NCI-H446 treated with DMSO at 0.1 percent for 48 hours (cell line): ENCODE measurements around the gene KRTAP5-2.
"Not testable (repeated sequence)": the region's sequence is repeated elsewhere in the genome, so short reads cannot be mapped to it uniquely, and the experiment has no call there.

Source experiments
- DNase-seq: peaks from one replicate; lab custom pipeline; 2025; lab: John Stamatoyannopoulos, UW

The KRTAP5-2 gene, protein sequence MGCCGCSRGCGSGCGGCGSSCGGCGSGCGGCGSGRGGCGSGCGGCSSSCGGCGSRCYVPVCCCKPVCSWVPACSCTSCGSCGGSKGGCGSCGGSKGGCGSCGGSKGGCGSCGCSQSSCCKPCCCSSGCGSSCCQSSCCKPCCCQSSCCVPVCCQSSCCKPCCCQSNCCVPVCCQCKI

DNA sequence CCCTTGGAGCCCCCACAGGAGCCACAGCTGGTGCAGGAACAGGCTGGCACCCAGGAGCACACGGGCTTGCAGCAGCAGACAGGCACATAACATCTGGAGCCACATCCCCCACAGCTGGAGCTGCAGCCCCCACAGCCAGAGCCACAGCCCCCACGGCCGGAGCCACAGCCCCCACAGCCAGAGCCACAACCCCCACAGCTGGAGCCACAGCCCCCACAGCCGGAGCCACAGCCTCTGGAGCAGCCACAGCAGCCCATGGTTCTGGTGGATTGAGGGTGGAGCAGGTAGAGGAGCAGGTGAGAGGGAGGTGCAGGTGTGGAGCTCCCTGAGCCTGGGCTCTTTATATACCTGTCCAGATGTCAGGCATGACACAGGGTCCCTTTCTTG is at the start of gene KRTAP5-2:
TSS of gene KRTAP5-2 (minus strand) at position 301 of the 387 bp plus-strand sequence. CDS start at position 257, 44 bp downstream.
- DNase-seq, result no peak

DNA sequence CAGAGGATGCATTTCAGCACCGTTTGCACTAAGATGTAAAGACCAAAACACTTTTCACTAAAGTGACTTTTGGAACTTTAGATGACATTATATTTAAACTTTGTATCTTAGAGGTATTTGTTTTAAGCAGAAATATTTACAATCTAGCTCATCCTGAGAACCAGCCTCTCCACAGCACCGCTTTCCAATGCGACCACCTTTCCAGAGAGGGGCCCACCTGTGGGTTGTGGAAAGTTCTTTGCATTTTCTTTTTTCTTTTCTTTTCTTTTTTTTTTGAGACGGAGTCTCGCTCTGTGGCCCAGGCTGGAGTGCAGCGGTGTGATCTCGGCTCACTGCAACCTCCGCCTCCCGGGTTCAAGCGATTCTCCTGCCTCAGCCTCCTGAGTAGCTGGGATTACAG is 48.4 kb upstream of the KRTAP5-2 start:
- DNase-seq, result not testable (repeated sequence)

DNA sequence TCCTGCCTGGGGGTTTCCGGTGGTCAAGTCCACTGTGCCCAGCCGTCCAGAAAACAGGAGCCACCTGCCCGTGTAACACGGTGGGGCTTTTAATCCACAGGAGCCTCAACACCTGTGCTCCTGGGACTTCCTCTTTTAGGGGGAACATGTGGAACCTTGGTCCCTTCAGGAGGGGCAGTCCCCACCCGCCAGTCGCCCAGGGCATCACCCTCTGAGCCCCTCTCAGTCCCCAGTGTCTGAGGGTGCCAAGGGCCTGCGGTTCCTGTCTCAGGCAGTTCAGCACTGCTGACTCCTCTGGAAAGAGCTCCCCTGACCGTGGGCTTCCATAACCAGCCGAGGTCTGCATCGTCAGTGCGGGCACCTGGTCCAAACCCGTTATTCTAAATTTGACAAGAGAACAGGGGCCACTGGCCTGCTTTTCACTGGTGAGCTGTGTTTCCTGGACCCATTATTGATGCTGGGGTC is 47.3 kb upstream of the KRTAP5-2 start:
- DNase-seq, result no peak

DNA sequence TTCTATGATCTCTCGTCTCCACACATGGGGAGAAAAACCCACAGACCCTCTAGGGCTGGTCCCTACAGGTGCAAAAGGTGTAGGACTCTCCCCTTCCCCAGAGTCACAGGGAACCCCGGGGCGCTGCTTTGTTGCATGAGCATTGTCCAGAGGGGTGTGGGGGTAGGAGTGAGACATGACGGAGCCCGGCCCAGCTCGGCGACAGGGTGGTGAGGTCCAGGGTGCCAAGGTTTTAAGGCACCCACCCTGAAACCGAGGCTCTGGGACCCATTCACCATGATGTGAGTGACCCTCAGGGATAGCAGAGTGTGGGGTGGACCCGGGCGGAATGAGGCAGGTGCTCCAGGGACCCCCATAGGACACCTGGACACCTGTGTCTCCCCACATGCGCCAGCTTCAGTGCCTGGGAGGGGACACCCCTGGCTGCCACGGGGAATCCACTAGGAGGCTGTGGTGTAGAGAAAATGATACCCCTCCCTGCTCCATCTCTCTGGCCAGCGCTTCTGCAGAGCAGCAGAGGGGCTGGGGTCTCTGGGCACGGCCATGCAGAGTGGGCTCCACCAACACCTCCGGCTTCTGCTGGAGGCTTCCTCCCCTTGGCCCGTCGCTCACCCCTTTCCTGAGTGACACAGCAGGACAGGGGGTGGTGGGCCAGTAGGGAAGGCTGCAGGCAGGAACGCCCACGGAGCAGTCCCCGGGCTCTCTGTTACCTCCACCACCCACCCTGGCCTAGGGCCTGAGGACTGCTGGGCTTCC is 46.7 kb upstream of the KRTAP5-2 start:
- no peak for DNase-seq

DNA sequence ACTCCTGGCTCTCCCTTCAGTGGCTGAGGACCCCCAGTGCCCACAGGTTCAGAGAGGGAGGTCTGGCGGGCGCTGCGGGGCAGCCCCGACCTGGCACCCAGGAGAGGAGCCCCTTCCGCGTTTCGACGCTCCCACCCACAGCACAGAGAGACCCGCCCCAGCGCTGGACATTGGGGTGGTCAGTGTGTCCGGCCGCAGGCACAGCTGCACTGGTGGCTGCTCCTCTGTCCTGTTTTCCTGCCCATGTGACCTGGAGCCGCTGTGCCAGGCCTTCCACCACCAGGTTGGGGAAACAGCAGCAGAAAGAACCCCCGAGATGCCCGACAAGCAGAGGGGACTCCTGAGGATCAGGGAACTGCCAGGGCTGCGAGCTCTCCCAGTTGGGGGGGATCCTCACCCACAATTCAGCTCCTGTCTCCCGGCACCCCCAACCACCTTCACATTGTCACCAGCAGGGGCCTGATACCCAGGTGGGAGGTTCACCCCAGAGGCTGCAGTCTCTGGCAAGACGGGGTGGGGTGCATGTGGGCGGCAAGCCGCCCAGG is 45.1 kb upstream of the KRTAP5-2 start:
- DNase-seq, result no peak

DNA sequence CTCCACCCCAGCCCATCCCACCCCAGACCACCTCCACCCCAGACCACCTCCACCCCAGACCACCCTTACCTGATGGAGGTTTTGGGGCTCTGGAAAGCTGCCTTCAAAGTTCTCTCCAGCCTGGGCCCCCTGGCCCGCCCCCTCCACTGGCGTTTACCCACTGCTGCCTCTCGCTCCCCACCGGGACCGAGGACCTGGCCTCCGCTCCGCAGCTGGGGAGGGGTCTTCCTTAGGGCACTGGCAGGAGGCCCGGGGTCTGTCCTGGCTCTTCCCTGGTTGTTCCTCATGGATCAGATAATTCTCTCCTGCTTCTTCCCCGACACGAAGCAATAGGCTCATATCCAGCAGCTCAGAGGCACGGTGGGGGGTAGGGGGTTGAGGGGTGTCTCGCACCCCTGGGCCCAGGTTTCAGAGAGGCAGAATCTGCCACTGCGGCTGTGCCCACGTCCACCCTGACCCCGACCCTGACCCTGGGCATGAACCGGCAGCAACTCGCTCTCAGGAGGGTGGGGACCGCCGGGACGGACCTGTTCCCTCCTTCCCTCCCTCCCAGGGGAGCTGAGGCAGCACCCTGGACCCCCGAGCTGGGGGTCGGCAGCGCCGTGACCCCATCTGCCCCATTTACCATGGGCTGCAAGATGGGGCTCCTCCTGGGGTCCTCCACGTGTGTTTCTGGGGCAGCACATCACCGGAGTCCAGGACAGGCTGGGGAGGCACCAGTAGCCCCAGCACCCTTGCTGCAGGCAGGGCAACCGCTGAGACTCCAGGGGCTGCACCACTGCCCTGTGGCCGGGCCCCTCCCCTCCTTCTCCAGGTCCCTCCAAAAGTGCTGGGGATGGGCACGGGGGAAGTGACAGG is 44.4 kb upstream of the KRTAP5-2 start:
- no peak for DNase-seq

DNA sequence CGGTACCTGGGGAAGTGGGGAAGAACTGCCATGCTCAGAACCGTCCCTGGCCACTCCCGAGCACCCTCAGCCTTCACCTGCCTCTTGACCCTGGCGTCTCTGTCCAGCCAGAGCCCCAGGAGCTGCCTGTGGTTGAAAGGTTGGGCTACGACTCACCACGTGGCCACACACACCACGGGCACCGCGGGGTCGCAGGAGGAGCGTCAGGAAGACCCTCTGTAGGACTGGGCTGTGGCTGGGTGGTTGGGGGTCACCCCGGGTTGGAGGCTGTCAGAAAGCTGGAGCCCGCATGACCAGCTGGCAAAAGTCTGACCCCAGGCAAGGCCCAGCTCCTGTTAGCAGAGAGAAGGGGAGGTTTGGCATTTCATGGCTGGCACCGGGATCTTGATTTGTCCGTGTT is 43.0 kb upstream of the KRTAP5-2 start:
- no peak for DNase-seq

DNA sequence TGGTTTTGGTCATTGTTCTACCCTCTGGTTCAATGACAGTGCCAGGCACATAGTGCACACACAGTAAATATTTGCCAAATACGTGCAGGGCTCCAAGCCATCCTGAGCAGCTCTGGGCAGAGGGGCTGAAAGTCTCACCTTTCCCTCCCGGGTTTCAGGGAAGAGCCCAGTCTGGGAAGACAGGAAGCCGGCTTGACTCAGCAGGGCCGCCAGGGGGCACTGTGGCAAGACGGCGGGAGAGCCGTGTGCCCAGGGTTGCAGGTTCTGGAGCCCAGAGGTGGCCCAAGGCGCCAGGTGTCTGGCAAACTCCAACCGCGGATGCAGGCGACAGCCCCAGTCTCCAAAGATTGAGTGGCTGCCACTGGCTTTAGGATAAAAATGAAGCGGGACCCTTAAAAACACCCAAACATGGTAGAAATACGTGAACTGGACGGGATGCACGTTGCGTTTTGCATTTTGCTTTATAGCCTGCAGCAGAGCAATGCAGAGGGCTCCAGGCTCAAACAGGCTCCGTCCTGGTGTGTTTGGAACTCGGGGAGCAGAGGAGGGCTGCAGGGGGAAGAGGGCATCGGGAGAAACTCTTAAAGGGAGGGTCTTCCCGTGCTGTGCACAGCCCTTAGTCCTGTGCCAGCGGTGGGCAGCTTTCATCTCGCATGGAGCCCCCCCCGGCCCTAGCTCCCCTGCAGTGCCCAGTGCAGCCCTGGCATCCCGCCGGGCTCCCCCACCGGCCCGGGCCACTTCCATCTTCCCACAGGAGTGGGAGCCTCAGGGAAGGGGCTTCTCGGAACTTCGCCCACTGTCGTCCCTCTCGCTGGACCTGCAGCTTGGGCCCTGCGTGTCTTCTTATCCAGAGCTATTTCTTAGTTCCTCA is 42.2 kb upstream of the KRTAP5-2 start:
- DNase-seq, result no peak

DNA sequence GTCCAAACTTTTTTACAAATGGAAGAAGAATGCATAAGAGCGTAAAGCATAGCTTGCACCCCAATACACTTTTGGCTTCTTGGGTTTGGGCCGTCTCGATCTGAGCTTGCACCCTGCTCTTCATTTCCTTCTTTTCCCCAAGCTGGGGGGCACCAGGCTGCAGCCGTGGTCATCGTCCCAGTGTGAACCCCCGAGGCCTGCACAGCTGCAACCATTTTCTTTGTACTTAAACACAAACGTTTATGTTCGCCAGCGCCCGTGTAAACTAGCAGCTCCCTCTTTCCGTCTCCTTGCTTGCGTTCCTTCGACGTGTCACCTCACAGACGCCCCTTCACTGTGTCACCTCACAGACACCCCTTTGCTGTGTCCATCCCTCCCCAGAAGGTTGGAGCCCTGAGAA is 41.6 kb upstream of the KRTAP5-2 start:
- DNase-seq, result no peak

DNA sequence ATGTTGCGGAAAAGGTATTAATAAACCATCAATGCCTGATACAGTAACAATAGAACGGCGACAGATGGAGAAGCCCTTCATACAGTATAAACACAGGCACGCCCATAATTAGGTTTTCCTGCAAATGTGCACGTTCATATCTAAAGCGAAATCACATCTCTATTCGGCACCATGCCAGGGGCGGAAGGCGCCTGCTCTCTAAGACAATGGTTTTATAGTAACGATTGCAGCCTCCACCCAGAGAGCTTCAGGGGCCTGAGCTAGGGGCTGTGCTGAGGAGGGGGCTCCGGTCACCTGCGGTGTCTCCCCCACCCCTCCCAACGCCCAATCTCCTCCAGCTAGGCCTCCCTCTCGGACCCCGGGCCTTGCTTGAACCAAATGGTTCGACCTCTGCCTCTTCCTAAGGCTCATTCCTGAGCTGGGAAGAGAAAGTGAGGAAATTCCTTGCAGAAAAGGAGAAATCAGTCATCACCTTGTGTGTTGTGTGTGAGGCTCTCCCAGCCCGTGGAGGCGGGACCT is 41.1 kb upstream of the KRTAP5-2 start:
- no peak for DNase-seq

DNA sequence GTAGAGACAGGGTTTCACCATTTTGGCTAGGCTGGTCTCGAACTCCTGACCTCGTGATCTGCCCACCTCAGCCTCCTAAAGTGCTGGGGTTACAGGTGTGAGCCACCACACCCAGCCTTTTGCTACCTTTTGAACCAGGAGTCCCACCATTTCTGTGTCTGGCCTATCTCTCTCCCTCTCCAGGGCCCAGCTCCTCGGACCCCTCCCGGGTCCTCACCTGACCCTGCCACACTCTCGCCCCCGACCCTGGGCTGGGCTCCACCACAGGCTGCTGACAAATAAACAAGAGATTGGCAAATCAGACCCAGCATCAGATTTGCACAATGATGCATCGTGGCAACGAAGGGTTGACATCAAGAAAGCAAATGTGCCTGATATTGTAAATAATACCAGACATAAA is 40.2 kb upstream of the KRTAP5-2 start:
- DNase-seq, result no peak

DNA sequence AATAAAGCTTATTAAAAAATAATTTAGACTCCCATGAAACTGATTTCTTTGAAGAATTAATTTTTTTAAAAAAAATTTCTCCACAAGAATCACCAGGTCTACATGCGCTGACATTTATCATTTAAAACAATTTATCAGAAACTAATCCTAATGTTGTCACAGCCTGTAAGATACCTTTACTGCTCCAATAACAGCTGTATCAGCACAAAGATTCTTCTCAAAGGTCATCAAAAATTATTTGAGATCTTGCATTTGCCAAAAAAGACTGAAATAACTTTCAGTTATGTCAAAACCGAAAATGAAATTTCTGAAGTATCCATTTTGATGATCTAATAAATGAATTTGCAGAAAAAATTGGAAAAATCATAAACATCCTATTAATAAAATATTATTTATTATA is 39.5 kb upstream of the KRTAP5-2 start:
- DNase-seq, result no peak

DNA sequence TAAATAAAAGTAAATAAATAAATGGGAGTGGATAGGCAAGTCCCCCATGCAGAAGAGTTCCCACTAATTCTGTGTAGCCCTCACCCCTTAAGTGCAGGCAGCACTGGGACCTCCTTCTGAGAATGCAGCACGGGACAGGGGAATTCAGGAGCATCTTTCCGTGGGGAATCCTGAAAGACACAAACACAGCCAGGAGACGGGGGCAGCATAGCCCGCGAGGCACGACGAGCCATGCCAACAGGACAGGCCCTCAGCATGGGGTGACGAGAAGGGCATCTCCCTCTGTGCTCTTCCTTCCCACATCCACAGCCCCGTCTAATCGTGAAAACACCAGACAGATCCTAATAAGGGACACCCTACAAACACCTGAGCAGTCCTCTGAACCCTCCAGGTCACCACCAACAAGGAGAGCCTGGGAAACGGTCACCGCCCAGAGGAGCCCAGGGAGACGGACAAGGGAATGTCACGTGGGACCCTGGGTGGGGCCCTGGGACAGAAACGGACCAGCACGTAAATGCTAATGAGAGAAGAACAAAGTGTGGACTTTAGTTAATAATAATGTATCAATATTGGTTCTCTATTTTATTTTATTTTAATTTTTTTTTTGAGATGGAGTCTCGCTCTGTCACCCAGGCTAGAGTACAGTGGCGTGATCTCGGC is 38.3 kb upstream of the KRTAP5-2 start:
- DNase-seq, result no peak

DNA sequence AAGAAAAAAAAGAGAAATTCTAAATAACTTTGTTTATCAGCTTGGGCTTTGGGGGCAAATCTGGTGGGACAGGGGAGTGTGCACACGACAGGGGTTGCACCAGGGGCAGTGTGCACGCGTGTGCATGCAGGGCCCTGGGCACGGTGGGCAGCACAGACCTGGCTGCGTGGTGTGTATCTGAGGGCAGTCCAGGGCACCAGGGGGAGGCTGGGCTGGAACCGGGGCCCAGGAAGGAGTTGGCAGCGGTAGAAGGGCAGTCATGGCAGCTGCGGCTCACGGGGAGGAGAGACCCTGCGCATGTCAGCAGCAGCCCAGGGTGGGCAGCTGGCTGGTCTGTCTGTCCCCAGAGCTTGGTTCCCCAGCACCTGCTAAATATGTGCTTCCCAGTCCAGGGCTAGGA is 35.8 kb upstream of the KRTAP5-2 start:
- DNase-seq, result no peak

DNA sequence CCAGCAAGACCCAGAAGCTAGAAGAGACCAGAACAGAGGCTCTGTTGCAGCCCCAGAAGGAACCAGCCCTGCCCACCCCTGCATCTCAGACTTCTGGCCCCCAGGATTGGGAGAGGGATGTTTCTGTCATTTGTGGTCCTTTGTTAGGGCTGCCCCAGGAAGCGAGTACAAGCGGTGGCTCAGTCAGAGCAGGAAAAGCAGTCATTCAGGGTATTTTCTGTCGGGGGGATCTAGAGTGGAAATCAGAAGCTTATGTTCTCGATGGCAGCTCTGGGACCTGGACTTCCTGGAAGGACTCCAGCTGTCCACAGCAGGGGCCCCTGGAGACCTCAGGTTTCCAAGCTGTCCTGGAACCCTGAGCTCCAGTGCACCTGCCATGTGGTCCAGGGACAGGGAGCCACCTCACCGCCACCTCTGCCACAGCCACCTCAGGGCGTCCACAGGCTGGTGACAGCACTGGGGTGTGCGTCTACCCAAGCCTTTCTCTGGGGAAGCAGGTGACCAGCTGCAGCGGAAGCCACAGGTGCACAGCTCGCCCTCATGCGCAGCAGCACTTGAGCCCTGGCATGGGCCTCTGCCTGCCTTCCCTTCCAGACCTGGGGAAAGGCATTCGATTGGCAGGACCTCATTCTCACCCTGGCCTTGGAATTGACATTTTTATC is 34.1 kb upstream of the KRTAP5-2 start:
- DNase-seq, result no peak

DNA sequence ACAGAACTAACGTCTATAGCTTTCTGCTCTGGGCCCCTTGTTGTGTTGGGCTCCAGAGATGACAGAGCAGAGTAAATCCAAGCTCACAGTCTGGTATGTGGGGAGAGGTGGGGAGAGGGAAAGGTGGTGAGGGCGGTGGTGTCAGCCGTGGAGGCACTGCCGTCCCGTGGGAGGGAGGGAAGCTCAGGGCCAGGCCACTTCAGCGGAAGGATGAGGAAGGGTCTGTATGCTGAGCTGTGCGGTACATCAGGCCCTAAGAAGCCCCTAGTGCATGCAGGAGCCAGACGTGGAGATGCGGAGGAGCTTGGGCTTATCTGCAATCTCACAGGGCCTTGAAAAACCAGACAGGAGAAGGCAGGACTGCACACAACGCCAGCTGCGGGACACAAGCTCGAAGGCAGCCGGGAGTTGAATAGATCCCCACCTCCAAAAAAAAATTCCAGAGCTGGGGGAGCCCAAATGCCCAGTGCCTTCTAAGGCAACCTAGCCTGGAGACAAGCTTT is 33.0 kb upstream of the KRTAP5-2 start:
- no peak for DNase-seq

DNA sequence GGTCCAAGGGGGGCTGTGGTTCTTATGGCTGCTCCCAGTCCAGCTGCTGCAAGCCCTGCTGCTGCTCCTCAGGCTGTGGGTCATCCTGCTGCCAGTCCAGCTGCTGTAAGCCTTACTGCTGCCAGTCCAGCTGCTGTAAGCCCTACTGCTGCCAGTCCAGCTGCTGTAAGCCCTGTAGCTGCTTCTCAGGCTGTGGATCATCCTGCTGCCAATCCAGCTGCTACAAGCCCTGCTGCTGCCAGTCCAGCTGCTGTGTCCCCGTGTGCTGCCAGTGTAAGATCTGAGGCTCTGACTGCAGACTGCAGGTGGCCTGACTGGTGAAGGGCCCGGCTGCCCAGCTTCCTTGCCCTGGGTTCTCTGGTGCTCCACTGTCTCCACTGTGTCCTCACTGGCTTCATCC is 32.2 kb upstream of the KRTAP5-2 start:
- no peak for DNase-seq

DNA sequence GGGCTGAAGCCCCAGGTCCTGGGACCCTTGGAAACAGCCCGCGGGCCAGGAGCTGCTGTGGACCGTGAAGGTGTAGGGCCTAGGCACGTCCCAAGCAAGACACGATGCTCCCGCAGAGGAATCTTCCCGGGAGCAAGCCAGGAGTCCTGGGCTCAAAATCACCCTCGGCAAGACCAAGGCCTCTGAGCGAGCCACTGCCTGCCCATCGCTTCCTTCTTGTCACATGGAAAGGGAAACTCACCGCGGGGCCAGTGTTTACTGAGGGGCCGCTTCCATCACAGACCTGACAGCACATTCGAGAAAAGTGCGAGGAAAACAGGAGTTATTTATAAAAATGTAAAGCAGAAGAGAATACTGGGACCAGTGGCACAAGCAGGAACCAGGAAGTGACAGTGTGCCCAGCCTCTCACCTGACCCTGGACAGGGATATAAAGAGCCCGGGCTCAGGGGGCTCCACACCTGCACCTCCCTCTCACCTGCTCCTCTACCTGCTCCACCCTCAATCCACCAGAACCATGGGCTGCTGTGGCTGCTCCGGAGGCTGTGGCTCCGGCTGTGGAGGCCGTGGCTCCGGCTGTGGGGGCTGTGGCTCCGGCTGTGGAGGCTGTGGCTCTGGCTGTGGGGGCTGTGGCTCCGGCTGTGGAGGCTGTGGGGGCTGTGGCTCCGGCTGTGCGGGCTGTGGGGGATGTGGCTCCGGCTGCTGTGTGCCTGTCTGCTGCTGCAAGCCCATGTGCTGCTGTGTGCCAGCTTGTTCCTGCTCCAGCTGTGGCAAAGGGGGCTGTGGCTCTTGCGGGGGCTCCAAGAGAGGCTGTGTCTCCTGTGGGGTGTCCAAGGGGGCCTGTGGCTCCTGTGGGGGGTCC is 31.5 kb upstream of the KRTAP5-2 start, which contains the start of gene KRTAP5-5:
TSS of gene KRTAP5-5 (plus strand) at position 450 of the 860 bp plus-strand sequence. CDS start at position 516, 66 bp downstream.
- DNase-seq, result no peak
